H1 (cell line): ENCODE data around the gene RALY. TPM values are rescaled to one million over a fixed set of nuclear protein-coding genes. Genes with fewer than 3 reads are reported as not detected.

ENCODE experiments used
- CTCF ChIA-PET: fragments of 300-600 bp; sonication (Branson Sonifier 250); formaldehyde crosslinking; loops from one replicate; lab custom pipeline; 2021; ENCODE audit not compliant: partially characterized antibody; lab: Charles Lee
- POLR2A ChIA-PET: fragments of 300-600 bp; sonication (Branson Sonifier 250); formaldehyde crosslinking; loops from one replicate; lab custom pipeline; 2021; ENCODE audit warnings: inconsistent platforms; ENCODE audit not compliant: partially characterized antibody; lab: Charles Lee
- DNase-seq, 2 experiments: peaks; one replicate each; pipeline versions ENCODE4 v3.0.0 to v3.0.0-alpha.2; 2010 to 2022; ENCODE audit warnings: low spot score in 2 of 2, low read depth in 1 of 2, mixed read lengths in 1 of 2
- FAIRE-seq: peaks from 2 replicates; lab custom pipeline; 2011; peaks lifted over from hg19 to GRCh38; lab: Jason Lieb, UNC
- H2AFZ ChIP-seq: 2 replicates; pipeline ENCODE4 v1.8.1; 2012; ENCODE audit warnings: low read length, inconsistent platforms
- H2AK5ac ChIP-seq: 2 replicates; pipeline ENCODE4 v1.6.1; 2013; ENCODE audit warnings: low read depth, low read length
- H2BK120ac ChIP-seq: replicated peaks from 2 replicates; pipeline ENCODE3; 2013; ENCODE audit warnings: low read depth, low read length, inconsistent platforms
- H2BK12ac ChIP-seq: 2 replicates; pipeline ENCODE4 v1.6.1; 2013; ENCODE audit warnings: low read depth, low read length
- H2BK15ac ChIP-seq: 2 replicates; pipeline ENCODE4 v1.6.1; 2013; ENCODE audit warnings: low read length
- H2BK20ac ChIP-seq: 2 replicates; pipeline ENCODE4 v1.6.1; 2013; ENCODE audit warnings: low read length
- H2BK5ac ChIP-seq: 2 replicates; pipeline ENCODE4 v1.6.1; 2013; ENCODE audit warnings: low read depth, low read length
- H3K14ac ChIP-seq: 2 replicates; pipeline ENCODE4 v1.6.1; 2013; ENCODE audit warnings: inconsistent platforms; ENCODE audit not compliant: insufficient read length
- H3K18ac ChIP-seq: 2 replicates; pipeline ENCODE4 v1.6.1; 2013; ENCODE audit warnings: low read length; ENCODE audit errors: extremely low read depth
- H3K23ac ChIP-seq: 2 replicates; pipeline ENCODE4 v1.6.1; 2013; ENCODE audit warnings: inconsistent platforms; ENCODE audit not compliant: insufficient read length
- H3K23me2 ChIP-seq: 2 replicates; pipeline ENCODE4 v1.6.1; 2013; ENCODE audit warnings: low read depth, low read length
- H3K27ac ChIP-seq: 2 replicates; pipeline ENCODE4 v1.6.1; 2011; ENCODE audit warnings: low read depth, low read length, inconsistent platforms
- H3K27me3 ChIP-seq, 4 experiments: replicated peaks in 1 of 4; 1 replicate in 1 of 4; 2 replicates in 3 of 4; pipeline versions ENCODE4 v1.6.1 to v1.8.1; 2011 to 2013; ENCODE audit warnings: low read length in 3 of 4, mild to moderate bottlenecking in 3 of 4, inconsistent platforms in 2 of 4, mixed read lengths in 2 of 4, moderate library complexity in 1 of 4; ENCODE audit not compliant: control insufficient read depth in 3 of 4, insufficient read depth in 3 of 4; ENCODE audit errors: extremely low read depth in 1 of 4
- H3K36me3 ChIP-seq, 4 experiments: 2 replicates each; pipeline versions ENCODE4 v1.6.1 to v1.8.1; 2011 to 2013; ENCODE audit warnings: mild to moderate bottlenecking in 4 of 4, low read length in 3 of 4, moderate library complexity in 2 of 4, control low read depth in 1 of 4, inconsistent platforms in 1 of 4; ENCODE audit not compliant: insufficient read depth in 4 of 4, control insufficient read depth in 2 of 4
- H3K4ac ChIP-seq: replicated peaks from 2 replicates; pipeline ENCODE3; 2013; ENCODE audit warnings: low read length, low read depth, mixed read lengths, inconsistent platforms; ENCODE audit not compliant: insufficient read length
- H3K4me1 ChIP-seq, 4 experiments: replicated peaks in 1 of 4; 1 replicate in 1 of 4; 2 replicates in 3 of 4; pipeline versions ENCODE4 v1.6.1 to v1.8.1; 2011 to 2013; ENCODE audit warnings: low read length in 3 of 4, inconsistent platforms in 2 of 4, mixed read lengths in 1 of 4; ENCODE audit not compliant: insufficient read depth in 4 of 4, control insufficient read depth in 3 of 4
- H3K4me2 ChIP-seq, 2 experiments: 2 replicates each; pipeline versions ENCODE4 v1.6.1 to v1.8.1; 2011 to 2013; ENCODE audit warnings: low read depth in 2 of 2, low read length in 2 of 2, control low read depth in 1 of 2, inconsistent platforms in 1 of 2, mild to moderate bottlenecking in 1 of 2; ENCODE audit not compliant: insufficient read depth in 1 of 2
- H3K4me3 ChIP-seq, 4 experiments: fragments of 200-600, 300-600 bp in 1 of 4; sonication (generic), shearing (Covaris generic), sonication (Bioruptor Twin) in 1 of 4; 2 replicates each; pipeline versions ENCODE4 v1.5.1 to v1.8.1; 2011 to 2016; ENCODE audit warnings: low read length in 4 of 4, low read depth in 3 of 4, control low read depth in 2 of 4, inconsistent platforms in 2 of 4, mild to moderate bottlenecking in 2 of 4, mixed read lengths in 1 of 4, moderate library complexity in 1 of 4; ENCODE audit not compliant: insufficient read depth in 2 of 4; ENCODE audit errors: extremely low read depth in 1 of 4
- H3K56ac ChIP-seq: replicated peaks from 2 replicates; pipeline ENCODE3; 2013; ENCODE audit warnings: low read depth, mild to moderate bottlenecking, mixed read lengths, low read length, inconsistent platforms; ENCODE audit not compliant: insufficient read length
- H3K79me1 ChIP-seq: 2 replicates; pipeline ENCODE4 v1.6.1; 2013; ENCODE audit warnings: low read depth, low read length, control low read depth
- H3K79me2 ChIP-seq, 2 experiments: 2 replicates each; pipeline versions ENCODE4 v1.6.1 to v1.8.1; 2012 to 2013; ENCODE audit warnings: low read length in 2 of 2, mild to moderate bottlenecking in 2 of 2, inconsistent platforms in 1 of 2; ENCODE audit not compliant: insufficient read depth in 2 of 2, control insufficient read depth in 1 of 2
- H3K9ac ChIP-seq, 4 experiments: replicated peaks in 1 of 4; 1 replicate in 1 of 4; 2 replicates in 3 of 4; pipeline versions ENCODE4 v1.6.1 to v1.8.1; 2011 to 2013; ENCODE audit warnings: low read depth in 3 of 4, low read length in 3 of 4, control low read depth in 2 of 4, mild to moderate bottlenecking in 2 of 4, moderate library complexity in 2 of 4, inconsistent platforms in 1 of 4; ENCODE audit errors: extremely low read depth in 1 of 4
- H3K9me3 ChIP-seq, 2 experiments: 2 replicates each; pipeline versions ENCODE4 v1.6.1 to v1.8.1; 2012 to 2013; ENCODE audit warnings: mild to moderate bottlenecking in 2 of 2, moderate library complexity in 2 of 2, control low read depth in 1 of 2, inconsistent platforms in 1 of 2, low read depth in 1 of 2, low read length in 1 of 2, mixed read lengths in 1 of 2; ENCODE audit not compliant: insufficient read depth in 2 of 2
- H4K20me1 ChIP-seq, 2 experiments: replicated peaks in 1 of 2; 2 replicates each; pipeline versions ENCODE3 to v1.8.1; 2011 to 2013; ENCODE audit warnings: inconsistent platforms in 2 of 2, low read length in 2 of 2, mild to moderate bottlenecking in 1 of 2; ENCODE audit not compliant: insufficient read depth in 2 of 2, control insufficient read depth in 1 of 2
- H4K5ac ChIP-seq: 2 replicates; pipeline ENCODE4 v1.6.1; 2013; ENCODE audit warnings: low read length, low read depth, mixed read lengths, inconsistent platforms; ENCODE audit not compliant: insufficient read length
- H4K8ac ChIP-seq: 2 replicates; pipeline ENCODE4 v1.8.0; 2013; ENCODE audit warnings: mild to moderate bottlenecking, moderate library complexity, low read length, inconsistent platforms; ENCODE audit not compliant: insufficient read depth; ENCODE audit errors: extremely low read depth
- H4K91ac ChIP-seq: replicated peaks from 2 replicates; pipeline ENCODE3; 2013; ENCODE audit warnings: low read length, mixed read lengths, inconsistent platforms; ENCODE audit not compliant: insufficient read length
- GTF2F1 ChIP-seq: IDR thresholded peaks from 2 replicates; pipeline ENCODE4 v1.6.1; 2012; ENCODE audit warnings: low read depth, low read length, improper control_type of control experiment, borderline replicate concordance
- HDAC6 ChIP-seq: IDR thresholded peaks from one replicate; pipeline ENCODE4 v1.7.1; 2012; ENCODE audit warnings: low read depth, mild to moderate bottlenecking, inconsistent platforms, low read length, moderate library complexity
- POLR2A ChIP-seq, 2 experiments: IDR thresholded peaks; 1 replicate in 1 of 2; 2 replicates in 1 of 2; pipeline ENCODE4 v1.6.1; 2011; ENCODE audit warnings: low read depth in 2 of 2, low read length in 2 of 2, mild to moderate bottlenecking in 2 of 2; ENCODE audit errors: control extremely low read depth in 1 of 2
- RXRA ChIP-seq: IDR thresholded peaks from 2 replicates; pipeline ENCODE4 v1.6.1; 2011; ENCODE audit warnings: low read depth, mild to moderate bottlenecking, low read length, moderate library complexity; ENCODE audit not compliant: insufficient read depth
- SP2 ChIP-seq: IDR thresholded peaks from 2 replicates; pipeline ENCODE4 v1.6.1; 2012; ENCODE audit warnings: mild to moderate bottlenecking, low read length, inconsistent platforms
- USF2 ChIP-seq: IDR thresholded peaks from 2 replicates; pipeline ENCODE4 v1.6.1; 2011; ENCODE audit warnings: low read length, improper control_type of control experiment
- WGBS, 2 experiments: shearing (Covaris generic) in 1 of 2; methylation state at CpG; one replicate each; pipeline versions ENCODE4 v1.1.6 to v1.1.7; 2013 to 2015; ENCODE audit warnings: low lambda C conversion rate in 2 of 2, mixed read lengths in 2 of 2, inconsistent platforms in 1 of 2, low coverage in 1 of 2, missing lambda C conversion rate in 1 of 2; ENCODE audit not compliant: insufficient replicate concordance in 2 of 2, insufficient coverage in 1 of 2, insufficient read length in 1 of 2; ENCODE audit errors: extremely low coverage in 1 of 2, missing lambda C conversion rate in 1 of 2; 5-methylcytosine and 5-hydroxymethylcytosine counted together
- polyA plus RNA-seq, 7 experiments: library from polyadenylated mRNA; depleted of rRNA in 3 of 7; stranded (reverse) in 5 of 7; unstranded in 2 of 7; fragments of >200 nt in 5 of 7; fragments of 200-250 nt in 2 of 7; gene quantifications; 1 replicate in 5 of 7; 2 replicates in 1 of 7; 4 replicates in 1 of 7; pipeline versions ENCODE4 v1.2.1 to v1.2.3, GENCODE V29; 2011 to 2013; ENCODE audit warnings: missing spikeins in 2 of 7, mixed read lengths in 2 of 7
- total RNA-seq: library from RNA; stranded (reverse); fragmentation: NEBNext Ultra II Directional; extraction: Animal tissue kit (Norgen Biotek cat#: 25700); gene quantifications from 2 replicates; pipeline ENCODE4 v1.2.1, GENCODE V29; 2021

RALY gene
- total and polyA plus RNA-seq, 2 of the 8 experiments (the other 6 are each of a cell fraction or from before 2014, with no cell fraction given), result 133 to 148 TPM

GRCh38 chr20:34040300-34040995, 46.7 kb downstream of the RALY start:
- Histone ChIP-seq H3K4me3 (no peak overlapping the region), H3K23me2 (no peaks in the 10 kb centered on the region), H2BK12ac (no peak overlapping the region), H2BK5ac (no peak overlapping the region), H3K23ac (no peak overlapping the region), H2BK20ac (no peak overlapping the region), H3K14ac (no peak overlapping the region), H3K9ac (no peak overlapping the region), H3K79me2 (peaks cover 0 to 75% of the 10 kb centered on the region in 2 experiments; a peak in 2 of 4 replicates), H2BK15ac (no peak overlapping the region), H2AK5ac (no peak overlapping the region), H3K4me1 (peaks cover 3 to 9% (median 6%) of the 10 kb centered on the region in 4 experiments), H3K4ac (no peak overlapping the region), H4K91ac (no peak overlapping the region), H3K27ac (no peak overlapping the region), H3K79me1 (peaks cover 6% of the 10 kb centered on the region), H4K20me1 (peaks cover 11% of the 10 kb centered on the region in 2 experiments), H2BK120ac (no peak overlapping the region), H3K9me3 (no peaks in the 10 kb centered on the region), H3K18ac (no peak overlapping the region), H3K36me3 (no peaks in the 10 kb centered on the region), H2AFZ (no peak overlapping the region), H3K4me2 (no peak overlapping the region), H4K8ac (no peak overlapping the region), H3K27me3 (no peaks in the 10 kb centered on the region), H4K5ac (no peak overlapping the region), H3K56ac (no peak overlapping the region)
- ChIA-PET CTCF (interaction anchor here (1.1 to 3.0 kb wide), 7 partner anchors 9 to 107 kb away, joined by 3 to 15 read pairs (median 5); no protein-coding TSS in a partner anchor), POLR2A (no interaction called here)
- FAIRE-seq (no peak), DNase-seq (no peak)
- 85% methylated on average over 9 of the region's 9 CpGs; no CpG with 5 or more reads in 1 of the 2 experiments for WGBS, 2 experiments
- TF ChIP-seq RXRA (no peak), HDAC6 (no peak), GTF2F1 (no peak), POLR2A (IDR thresholded peaks at IDR 0.05; ENCODE audit: control extremely low read depth in 1 of 2, low read depth in 2 of 2, low read length in 2 of 2) (no peak), USF2 (no peak), SP2 (no peak)
